DOHH2 (cell line): ENCODE measurements around the gene CMIP.
A peak's percentile ranks its signal among the peaks of the same experiment; 100 is the strongest.

Experiments used
- H3F3A ChIP-seq: fragments of 200-600 bp; sonication (generic), shearing (Covaris generic); 2 replicates; pipeline ENCODE4 v1.6.0; 2016; ENCODE audit warnings: antibody characterized with exemption, mild to moderate bottlenecking; ENCODE audit not compliant: control insufficient read depth, insufficient read depth
- H3K27ac ChIP-seq: fragments of 200-600 bp; sonication (generic); 2 replicates; pipeline ENCODE4 v1.5.1; 2014; ENCODE audit warnings: low read depth, mild to moderate bottlenecking, low read length, moderate library complexity
- H3K27me3 ChIP-seq: fragments of 200-600 bp; sonication (generic); 2 replicates; pipeline ENCODE4 v1.6.1; 2014; ENCODE audit warnings: mild to moderate bottlenecking, low read length, mixed read lengths; ENCODE audit not compliant: control insufficient read depth
- H3K36me3 ChIP-seq: fragments of 200-600 bp; sonication (generic); 2 replicates; pipeline ENCODE4 v1.6.1; 2014; ENCODE audit warnings: mild to moderate bottlenecking, low read length, moderate library complexity, mixed read lengths; ENCODE audit not compliant: control insufficient read depth
- H3K4me1 ChIP-seq: fragments of 200-600 bp; sonication (generic); 2 replicates; pipeline ENCODE4 v1.6.1; 2014; ENCODE audit warnings: mild to moderate bottlenecking, low read length, mixed read lengths; ENCODE audit not compliant: control insufficient read depth
- H3K4me2 ChIP-seq: fragments of 200-600 bp; sonication (generic); 2 replicates; pipeline ENCODE4 v1.6.0; 2014; ENCODE audit warnings: mild to moderate bottlenecking, low read length, moderate library complexity
- H3K4me3 ChIP-seq: fragments of 200-600 bp; sonication (generic); 2 replicates; pipeline ENCODE4 v1.5.1; 2014; ENCODE audit warnings: mild to moderate bottlenecking, low read length, mixed read lengths
- H3K79me2 ChIP-seq: fragments of 200-600 bp; sonication (generic); 2 replicates; pipeline ENCODE4 v1.6.1; 2014; ENCODE audit warnings: mild to moderate bottlenecking, low read length, mixed read lengths; ENCODE audit not compliant: control insufficient read depth
- H3K9me2 ChIP-seq: fragments of 200-600 bp; sonication (generic); replicated peaks from 2 replicates; pipeline ENCODE4 v1.6.1; 2014; ENCODE audit warnings: mild to moderate bottlenecking, low read length, mixed read lengths; ENCODE audit not compliant: control insufficient read depth
- H3K9me3 ChIP-seq: fragments of 200-600 bp; sonication (generic); 2 replicates; pipeline ENCODE4 v1.6.1; 2014; ENCODE audit warnings: antibody characterized with exemption, low read length, mixed read lengths; ENCODE audit not compliant: control insufficient read depth, insufficient read depth
- H4K20me1 ChIP-seq: fragments of 200-600 bp; sonication (generic); 2 replicates; pipeline ENCODE4 v1.6.0; 2014; ENCODE audit warnings: low read depth, mild to moderate bottlenecking, antibody characterized with exemption, low read length, moderate library complexity; ENCODE audit not compliant: control insufficient read depth, insufficient read depth
- EZH2phosphoT487 ChIP-seq: fragments of 200-600 bp; sonication (generic); IDR thresholded peaks from 2 replicates; pipeline ENCODE4 v1.6.1; 2017; ENCODE audit warnings: borderline replicate concordance, mild to moderate bottlenecking, antibody characterized with exemption, low read length, moderate library complexity, mixed read lengths
- TF ChIP-seq, protein P1 (sequence below): fragments of 200-600 bp; sonication (generic); IDR thresholded peaks from one replicate; pipeline ENCODE4 v1.5.1; 2014; ENCODE audit warnings: antibody characterized with exemption, mild to moderate bottlenecking, low read depth, low read length; ENCODE audit not compliant: poor library complexity, severe bottlenecking

The CMIP gene

DNA sequence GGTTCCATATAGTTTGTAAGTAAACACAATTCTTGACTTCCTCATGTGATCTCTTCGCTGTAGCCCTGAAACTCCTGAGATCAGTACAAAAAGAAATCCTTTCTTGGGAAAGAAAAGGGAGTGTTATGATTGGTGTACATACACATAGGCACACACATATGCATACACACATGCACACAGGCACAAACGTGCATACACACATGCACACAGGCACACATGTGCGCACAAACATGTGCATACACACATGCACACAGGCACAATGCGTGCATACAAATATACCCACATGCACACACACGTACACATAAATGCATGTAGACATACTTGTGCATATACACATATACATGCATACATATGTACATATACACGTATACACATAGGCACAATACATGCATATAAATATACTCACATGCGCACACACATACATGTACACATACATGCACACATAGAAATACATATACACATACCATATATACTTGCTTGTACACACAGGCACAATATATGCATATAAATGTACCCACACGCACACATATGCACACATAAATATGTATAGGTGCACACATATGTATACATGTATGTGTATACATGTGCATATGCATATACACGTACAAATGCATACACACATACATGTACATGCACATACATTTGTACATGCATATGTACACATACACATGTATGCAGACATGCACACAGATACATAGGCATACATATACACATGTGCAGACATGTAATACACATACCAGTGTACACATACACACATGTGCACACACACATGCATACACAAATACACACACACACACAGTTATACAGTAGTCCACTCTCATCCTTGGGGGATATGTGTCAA is 26.4 kb downstream of the CMIP start:
- Histone ChIP-seq H3K4me2 (peak overlapping the region; percentile 82), H3K4me3 (peak overlapping the region; percentile 54), H3K9me2 (no peaks in the 10 kb centered on the region), H3K79me2 (peaks cover 65% of the 10 kb centered on the region), H3K4me1 (peaks cover 27% of the 10 kb centered on the region), H3K36me3 (peaks cover 12% of the 10 kb centered on the region), H3K27me3 (no peaks in the 10 kb centered on the region), H3K9me3 (no peaks in the 10 kb centered on the region), H3F3A (peaks cover 14% of the 10 kb centered on the region), H3K27ac (peak overlapping the region; percentile 89), H4K20me1 (no peaks in the 10 kb centered on the region)
- TF ChIP-seq, protein P1, sequence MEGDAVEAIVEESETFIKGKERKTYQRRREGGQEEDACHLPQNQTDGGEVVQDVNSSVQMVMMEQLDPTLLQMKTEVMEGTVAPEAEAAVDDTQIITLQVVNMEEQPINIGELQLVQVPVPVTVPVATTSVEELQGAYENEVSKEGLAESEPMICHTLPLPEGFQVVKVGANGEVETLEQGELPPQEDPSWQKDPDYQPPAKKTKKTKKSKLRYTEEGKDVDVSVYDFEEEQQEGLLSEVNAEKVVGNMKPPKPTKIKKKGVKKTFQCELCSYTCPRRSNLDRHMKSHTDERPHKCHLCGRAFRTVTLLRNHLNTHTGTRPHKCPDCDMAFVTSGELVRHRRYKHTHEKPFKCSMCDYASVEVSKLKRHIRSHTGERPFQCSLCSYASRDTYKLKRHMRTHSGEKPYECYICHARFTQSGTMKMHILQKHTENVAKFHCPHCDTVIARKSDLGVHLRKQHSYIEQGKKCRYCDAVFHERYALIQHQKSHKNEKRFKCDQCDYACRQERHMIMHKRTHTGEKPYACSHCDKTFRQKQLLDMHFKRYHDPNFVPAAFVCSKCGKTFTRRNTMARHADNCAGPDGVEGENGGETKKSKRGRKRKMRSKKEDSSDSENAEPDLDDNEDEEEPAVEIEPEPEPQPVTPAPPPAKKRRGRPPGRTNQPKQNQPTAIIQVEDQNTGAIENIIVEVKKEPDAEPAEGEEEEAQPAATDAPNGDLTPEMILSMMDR, result no peak
- no peak for TF ChIP-seq EZH2phosphoT487

DNA sequence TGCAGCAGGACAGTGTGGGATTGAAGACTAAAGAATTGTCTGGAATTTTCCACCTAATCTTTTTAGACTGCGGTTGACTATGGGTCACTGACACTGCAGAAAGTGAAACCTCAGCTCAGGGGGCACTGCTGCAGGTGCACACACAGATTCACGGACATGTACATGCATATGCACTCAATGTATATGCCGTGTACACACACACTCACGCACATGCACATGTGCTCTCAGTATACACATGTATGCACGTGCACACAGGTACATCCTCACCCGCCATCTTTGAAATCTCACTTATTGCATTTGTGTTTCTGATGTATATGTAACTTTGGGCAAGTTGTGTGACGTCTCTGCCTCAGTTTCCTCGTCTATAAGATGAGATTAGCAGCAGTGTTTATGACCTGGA is 27.3 kb downstream of the CMIP start:
- TF ChIP-seq EZH2phosphoT487, result no peak
- H3K79me2 ChIP-seq, result peaks cover 56% of the 10 kb centered on the region
- H3K9me3 ChIP-seq, result no peaks in the 10 kb centered on the region
- H3K9me2 ChIP-seq, result no peaks in the 10 kb centered on the region
- H3F3A ChIP-seq, result peaks cover 16% of the 10 kb centered on the region
- H3K36me3 ChIP-seq, result peaks cover 12% of the 10 kb centered on the region
- H3K4me1 ChIP-seq, result peaks cover 33% of the 10 kb centered on the region
- no peak overlapping the region for H3K4me3 ChIP-seq
- no peaks in the 10 kb centered on the region for H3K27me3 ChIP-seq
- no peak overlapping the region for H3K4me2 ChIP-seq
- H4K20me1 ChIP-seq, result no peaks in the 10 kb centered on the region
- no peak overlapping the region for H3K27ac ChIP-seq

DNA sequence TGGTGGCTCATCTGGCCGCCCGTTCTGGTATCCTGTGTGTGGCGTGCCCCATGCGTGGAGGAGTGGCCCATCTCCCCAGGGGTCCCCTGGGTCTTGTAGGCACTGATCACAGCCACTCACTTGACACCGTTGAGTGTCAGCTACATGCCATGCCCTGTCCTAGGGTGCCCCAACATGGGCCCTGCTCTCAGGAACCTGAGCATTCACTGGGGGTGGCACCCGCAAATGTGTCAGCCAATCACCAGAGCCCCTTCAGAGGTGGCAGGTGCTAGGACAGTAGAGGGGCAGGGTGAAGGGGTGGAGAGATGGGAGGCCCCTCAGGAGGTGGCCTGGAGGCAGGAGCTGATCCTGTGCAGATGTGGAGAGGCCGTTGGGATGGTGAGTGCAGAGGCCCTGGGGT is 27.8 kb downstream of the CMIP start:
- peaks cover 38% of the 10 kb centered on the region for H3K4me1 ChIP-seq
- peaks cover 52% of the 10 kb centered on the region for H3K79me2 ChIP-seq
- no peak overlapping the region for H3K4me3 ChIP-seq
- no peak for TF ChIP-seq EZH2phosphoT487
- TF ChIP-seq, protein P1, result no peak
- H3K9me3 ChIP-seq, result no peaks in the 10 kb centered on the region
- no peak overlapping the region for H3K4me2 ChIP-seq
- H3K27me3 ChIP-seq, result no peaks in the 10 kb centered on the region
- H3K27ac ChIP-seq, result no peak overlapping the region
- H3F3A ChIP-seq, result peaks cover 16% of the 10 kb centered on the region
- no peaks in the 10 kb centered on the region for H4K20me1 ChIP-seq
- no peaks in the 10 kb centered on the region for H3K9me2 ChIP-seq
- peaks cover 12% of the 10 kb centered on the region for H3K36me3 ChIP-seq

DNA sequence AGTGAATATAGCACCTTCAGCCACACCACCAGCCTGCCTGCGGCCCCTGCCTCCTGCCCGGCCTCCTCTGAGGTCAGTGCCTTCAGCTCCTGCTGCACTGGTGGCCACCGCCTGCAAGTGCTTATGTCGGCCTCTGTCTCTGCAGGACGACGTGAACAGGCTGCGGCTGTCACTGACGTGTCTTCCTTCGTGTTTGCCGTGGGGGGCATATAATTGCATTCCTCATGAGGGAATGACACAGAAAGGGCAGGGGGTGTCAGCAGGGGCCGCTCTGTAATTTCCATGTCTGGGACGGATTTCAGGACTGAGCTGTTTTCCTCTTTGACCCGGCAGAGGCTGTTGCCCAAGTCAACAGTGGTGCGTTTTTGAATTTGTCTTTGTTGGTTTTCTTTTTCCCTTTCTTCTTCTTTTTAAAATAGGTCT is 28.5 kb downstream of the CMIP start:
- Histone ChIP-seq H3K4me2 (no peak overlapping the region), H3K9me2 (no peaks in the 10 kb centered on the region), H3K27ac (no peak overlapping the region), H3K79me2 (peaks cover 48% of the 10 kb centered on the region), H3K4me3 (no peak overlapping the region), H4K20me1 (no peaks in the 10 kb centered on the region), H3K36me3 (peaks cover 12% of the 10 kb centered on the region), H3K4me1 (peaks cover 45% of the 10 kb centered on the region), H3K27me3 (no peaks in the 10 kb centered on the region), H3K9me3 (no peaks in the 10 kb centered on the region), H3F3A (peaks cover 16% of the 10 kb centered on the region)
- no peak for TF ChIP-seq EZH2phosphoT487
- TF ChIP-seq, protein P1, result no peak
